ENCODE data around the gene SOAT2.

Gene SOAT2

GRCh38 chr12:53113136-53113705 lies 9.9 kb downstream of the SOAT2 start:
- DNase-seq = no peak

- DNase-seq = no peak
These were observed 10.7 kb downstream of the SOAT2 start for GRCh38 chr12:53113951-53114350.

DNA sequence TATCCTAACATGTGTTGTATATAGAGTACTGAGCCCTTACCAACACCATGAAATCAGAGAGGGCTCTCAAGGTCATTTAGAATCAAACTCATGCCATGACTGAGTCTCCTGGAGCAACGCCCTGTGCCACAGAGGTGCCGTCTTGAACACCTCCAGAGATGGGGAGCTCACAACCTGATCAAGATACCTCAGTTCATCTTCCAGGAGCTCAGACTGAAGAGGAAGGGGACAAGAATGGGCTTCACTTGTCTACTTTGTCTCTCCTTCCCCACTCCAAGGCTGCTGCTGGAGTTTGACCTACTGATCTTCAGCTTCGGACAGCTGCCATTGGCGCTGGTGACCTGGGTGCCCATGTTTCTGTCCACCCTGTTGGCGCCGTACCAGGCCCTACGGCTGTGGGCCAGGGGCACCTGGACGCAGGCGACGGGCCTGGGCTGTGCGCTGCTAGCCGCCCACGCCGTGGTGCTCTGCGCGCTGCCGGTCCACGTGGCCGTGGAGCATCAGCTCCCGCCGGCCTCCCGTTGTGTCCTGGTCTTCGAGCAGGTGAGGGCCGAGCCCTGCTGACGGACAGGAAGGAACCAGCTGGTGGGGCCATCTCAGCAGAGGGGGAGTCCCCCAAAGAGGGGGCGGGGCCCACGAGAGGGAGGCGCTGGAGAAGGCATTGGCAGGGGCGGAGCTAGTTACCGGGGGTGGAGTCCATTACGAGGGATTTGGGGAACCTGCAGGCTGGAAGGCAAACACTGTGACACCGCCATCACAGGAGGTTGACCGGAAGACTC lies 12.0 kb downstream of the SOAT2 start:
- no peak for DNase-seq

- no peak for DNase-seq
These were observed 12.8 kb downstream of the SOAT2 start for GRCh38 chr12:53115891-53116648.

- DNase-seq = no peak
These were observed 15.5 kb downstream of the SOAT2 start for GRCh38 chr12:53118751-53119300.

- DNase-seq = no peak
These were observed 17.6 kb downstream of the SOAT2 start for GRCh38 chr12:53120685-53121525.

DNA sequence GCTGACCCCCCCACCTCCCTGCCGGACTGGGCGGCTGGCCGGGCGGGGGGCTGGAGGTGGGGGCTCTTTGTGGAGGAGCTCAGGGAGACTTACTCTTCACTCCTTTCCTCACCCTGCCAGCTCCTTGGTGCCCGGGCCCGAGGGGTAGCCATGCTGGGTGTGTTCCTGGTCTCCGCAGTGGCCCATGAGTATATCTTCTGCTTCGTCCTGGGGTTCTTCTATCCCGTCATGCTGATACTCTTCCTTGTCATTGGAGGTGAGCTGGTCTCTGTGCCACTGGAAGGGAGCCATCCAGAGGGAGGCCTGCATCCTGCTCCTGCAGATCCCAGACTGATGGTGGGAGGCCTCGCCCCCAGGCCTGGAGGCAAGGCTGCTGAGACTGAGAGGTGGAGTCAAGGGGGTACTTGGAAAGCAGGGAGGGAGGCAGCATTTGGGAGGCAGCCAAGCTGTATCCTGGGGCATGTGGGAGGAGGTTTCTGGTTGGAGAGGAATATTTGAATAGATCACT lies 19.7 kb downstream of the SOAT2 start:
- no peak for DNase-seq

- no peak for DNase-seq
These were observed 20.5 kb downstream of the SOAT2 start for GRCh38 chr12:53123578-53124351.

- no peak for DNase-seq
These were observed 21.1 kb downstream of the SOAT2 start for GRCh38 chr12:53124352-53124723.

DNA sequence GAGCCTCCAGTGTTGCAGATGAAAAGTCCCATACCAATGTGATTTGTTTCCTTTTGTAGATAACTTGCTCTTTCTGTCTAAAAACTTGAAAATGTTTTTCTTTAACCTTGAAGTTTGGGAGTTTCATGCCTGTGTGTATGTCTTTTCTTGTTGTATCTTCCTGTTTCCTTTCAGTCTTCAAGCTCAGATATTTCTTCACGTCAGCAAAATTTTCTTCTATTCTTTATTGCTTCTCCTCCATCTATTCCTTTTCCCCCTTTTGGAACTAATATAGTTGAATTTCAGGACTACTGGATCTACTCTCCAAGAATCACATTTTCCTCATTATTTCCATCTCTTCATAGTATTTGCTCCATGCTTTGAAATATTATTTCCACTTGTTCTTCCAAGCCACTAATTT lies 23.9 kb downstream of the SOAT2 start:
- no peak for DNase-seq

GRCh38 chr12:53128780-53129569 lies 25.7 kb downstream of the SOAT2 start:
- no peak for DNase-seq

DNA sequence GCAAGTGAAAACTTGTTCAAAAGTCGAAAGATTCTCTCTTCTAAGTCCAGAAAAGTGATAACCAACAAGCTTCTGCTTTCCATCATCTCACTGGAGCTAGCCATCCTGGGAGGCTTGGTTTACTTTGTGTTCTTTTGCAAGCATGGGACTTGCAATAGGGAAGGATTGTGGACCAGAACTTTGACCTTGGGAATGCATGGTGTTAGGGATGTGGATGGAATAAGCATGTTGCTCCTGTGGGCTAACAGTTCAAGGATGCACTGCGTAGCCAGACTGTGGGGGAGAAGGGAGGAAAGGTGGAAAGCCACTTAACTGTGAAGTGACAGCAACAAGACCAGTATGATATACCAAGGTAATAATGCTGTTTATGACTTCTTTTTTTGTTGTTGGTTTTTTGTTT lies 28.6 kb downstream of the SOAT2 start:
- no peak for DNase-seq

- DNase-seq = no peak
These were observed 30.4 kb downstream of the SOAT2 start for GRCh38 chr12:53133722-53134121.

DNA sequence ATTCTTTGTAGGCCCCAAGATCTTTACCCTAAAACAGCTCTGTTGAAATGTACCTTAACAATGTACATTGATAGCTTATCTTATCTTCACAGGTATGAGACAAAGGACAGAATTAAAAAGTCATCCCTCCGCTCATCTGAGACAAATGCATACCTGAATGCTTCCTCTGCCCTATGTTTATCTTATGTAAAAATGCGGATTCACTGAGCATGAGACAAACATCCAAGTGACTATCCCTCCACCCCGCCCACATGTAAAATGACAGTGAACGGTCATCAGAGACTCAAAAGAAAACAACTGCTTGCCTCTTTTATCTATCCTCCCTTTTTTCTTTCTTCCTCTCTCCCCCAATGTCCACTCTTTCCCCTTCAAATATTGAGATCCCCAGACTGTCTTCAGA lies 40.1 kb downstream of the SOAT2 start:
- no peak for DNase-seq

GRCh38 chr12:53145383-53146260 lies 42.3 kb downstream of the SOAT2 start:
- no peak for DNase-seq

GRCh38 chr12:53147181-53147580 lies 43.9 kb downstream of the SOAT2 start:
- no peak for DNase-seq

- no peak for DNase-seq
These were observed 44.4 kb downstream of the SOAT2 start for GRCh38 chr12:53147653-53148052.

- DNase-seq = no peak
These were observed 47.8 kb downstream of the SOAT2 start for GRCh38 chr12:53151039-53151438.

DNA sequence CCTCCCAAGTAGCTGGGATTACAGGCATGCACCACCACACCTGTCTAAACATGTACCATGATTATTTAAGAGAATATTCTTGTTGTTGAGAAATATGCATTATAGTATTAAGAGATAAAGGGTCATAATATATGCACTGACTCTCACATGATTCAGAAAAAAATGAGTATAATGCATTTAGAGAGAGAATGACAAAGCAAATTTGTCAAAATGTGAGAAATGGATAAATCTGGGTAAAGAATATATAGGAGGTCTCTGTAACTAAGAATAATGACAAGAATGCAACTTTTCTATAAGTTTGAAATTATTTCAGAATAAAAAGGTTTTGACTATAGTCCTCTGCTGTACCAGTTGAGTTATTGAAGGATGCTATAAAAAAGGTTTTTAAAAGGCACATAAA lies 49.1 kb downstream of the SOAT2 start:
- DNase-seq = no peak
